Erythroblast (primary cell): ENCODE measurements around the gene LMNTD2.

Experiments used
- DNase-seq, 2 experiments: peaks; one replicate each; lab custom pipeline; 2025; lab: John Stamatoyannopoulos, UW
- GATA1 ChIP-seq: IDR thresholded peaks from 2 replicates; pipeline ENCODE4 v1.6.1; 2011; ENCODE audit warnings: low read depth, mild to moderate bottlenecking, control low read depth, low read length, moderate library complexity
- POLR2A ChIP-seq: IDR thresholded peaks from 2 replicates; pipeline ENCODE4 v1.6.1; 2011; ENCODE audit warnings: mild to moderate bottlenecking, low read length

LMNTD2 gene

DNA sequence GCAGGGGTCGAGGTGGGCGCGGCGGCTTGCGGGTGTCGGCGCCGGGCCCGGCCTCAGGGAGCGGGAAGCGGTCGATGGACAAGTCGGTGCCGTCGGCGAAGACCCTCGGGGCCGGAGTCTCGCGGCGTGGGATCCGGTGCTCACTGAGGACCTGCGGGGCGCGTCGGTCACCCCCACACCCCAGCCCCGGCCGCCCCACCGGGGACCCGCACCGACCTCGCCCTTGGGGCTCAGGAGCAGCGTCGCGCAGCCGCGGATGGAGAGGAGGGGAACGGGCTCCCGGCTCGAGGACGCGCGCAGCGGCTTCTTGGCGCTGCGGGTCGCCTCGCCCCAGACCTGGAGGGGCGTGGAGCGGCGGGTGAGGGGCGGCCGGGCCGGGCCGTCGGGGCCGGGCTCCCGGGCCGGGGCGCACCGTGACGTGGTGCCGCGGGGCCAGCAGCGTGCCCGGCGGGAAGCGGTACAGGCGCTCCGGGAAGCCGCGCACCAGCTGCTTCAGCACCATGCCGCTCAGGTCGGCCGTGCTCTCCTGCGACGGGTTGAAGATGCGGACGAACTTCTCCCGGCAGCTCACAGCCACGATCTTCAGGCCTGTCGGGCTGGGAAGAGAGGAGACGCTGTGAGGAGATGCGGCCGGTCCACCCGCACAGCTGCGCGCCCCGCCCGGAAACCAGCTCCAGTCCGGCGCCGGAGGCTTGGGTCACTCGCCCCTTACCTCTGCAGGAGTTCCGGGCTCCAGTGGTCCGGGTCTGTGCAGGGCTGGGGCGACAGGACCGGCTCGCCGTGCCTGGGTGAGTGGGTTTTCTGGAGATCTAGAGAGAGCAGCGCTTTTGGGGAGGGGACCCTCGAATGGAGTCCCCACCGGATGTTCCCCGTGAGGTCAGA, 4.5 kb downstream of the LMNTD2 start:
- TF ChIP-seq POLR2A: no peak
- no peak for TF ChIP-seq GATA1
- peak; percentile 32 to 33 for DNase-seq

DNA sequence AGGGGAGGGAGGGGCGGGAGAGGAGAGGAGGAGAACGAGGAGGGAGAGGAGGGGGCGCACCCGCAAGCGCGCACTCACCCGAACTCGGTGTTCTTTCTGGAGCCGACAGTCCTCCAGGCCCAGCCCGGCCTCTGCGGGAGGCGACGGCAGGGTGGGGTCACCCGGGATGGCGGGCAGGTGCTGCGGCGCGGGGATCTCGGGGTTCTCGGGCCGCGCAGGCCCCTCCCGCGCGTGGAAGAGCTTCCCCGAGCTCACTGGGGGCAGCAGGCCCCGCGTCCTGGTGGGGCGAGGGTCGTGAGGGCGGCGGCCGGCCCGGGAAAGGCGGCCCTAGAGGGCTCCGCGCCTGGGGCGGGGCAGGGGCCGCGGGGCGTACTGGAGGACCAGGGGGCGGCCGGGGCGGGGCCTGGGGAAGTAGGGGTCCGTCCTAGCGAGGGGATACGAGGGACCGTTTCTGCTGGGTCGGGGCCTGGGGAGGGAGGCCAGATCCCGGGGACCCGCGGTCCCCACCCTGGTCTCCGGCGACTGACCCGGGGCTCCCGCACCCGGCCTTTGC, 5.2 kb downstream of the LMNTD2 start:
- no peak for TF ChIP-seq POLR2A
- no peak for TF ChIP-seq GATA1
- DNase-seq: no peak

DNA sequence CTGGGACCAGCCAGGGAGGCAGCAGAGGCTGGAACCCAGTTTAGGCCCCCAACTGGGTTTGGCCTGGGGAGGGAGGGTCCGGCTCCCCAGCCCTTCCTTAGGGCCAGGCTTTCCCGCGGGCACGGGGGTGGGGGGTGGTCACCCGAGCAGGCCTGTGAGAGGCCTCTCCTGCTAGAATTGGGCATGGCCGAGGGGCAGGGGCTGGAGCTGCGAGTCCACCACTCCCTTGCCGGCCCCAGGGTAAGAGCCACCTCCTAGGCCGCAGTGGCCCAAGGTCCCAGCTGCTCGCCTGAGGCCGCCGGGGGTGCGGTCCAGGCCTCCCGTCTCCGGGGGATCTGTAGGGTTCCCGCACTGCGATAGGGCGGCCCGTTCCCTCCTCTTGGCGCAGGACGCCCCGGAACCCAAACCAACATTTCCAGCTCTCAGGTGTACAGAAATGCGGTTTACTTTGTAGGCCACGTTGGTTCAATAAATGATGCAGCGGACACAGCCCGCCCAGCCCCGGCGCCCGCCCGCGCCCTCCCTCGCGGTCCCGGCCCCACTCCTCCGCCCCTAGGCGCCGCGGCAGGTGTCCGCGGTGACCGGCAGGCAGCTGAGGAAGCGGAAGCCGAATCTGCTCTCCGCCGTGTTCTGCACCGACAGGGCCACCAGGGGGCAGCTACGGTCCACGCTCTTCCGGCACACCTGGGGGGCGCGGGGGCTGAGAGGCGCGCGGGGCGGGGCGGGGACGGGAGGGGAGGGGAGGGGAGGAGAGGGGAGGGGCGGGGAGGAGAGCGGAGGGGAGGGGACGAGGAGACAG, 5.9 kb downstream of the LMNTD2 start:
- peak; percentile 68 to 82 for DNase-seq
- TF ChIP-seq GATA1 (no peak), POLR2A (no peak)

DNA sequence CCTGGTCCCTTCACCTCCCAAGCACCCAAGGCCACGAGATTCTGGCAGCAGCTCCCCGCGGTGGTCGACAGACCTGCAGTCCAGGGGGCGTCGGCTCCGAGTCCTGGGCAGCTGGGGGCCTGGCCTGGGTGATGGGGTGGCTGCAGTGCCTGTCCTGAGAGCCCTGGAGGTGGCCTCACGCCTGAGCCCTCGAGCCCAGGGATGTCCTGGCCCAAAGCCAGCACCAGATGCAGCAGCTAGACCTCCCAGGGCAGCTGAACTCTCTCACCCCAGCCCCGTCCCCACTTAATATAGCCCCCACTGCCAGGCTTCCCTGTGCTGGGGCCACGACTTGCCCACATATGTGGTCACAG, 6.6 kb downstream of the LMNTD2 start:
- TF ChIP-seq GATA1 (no peak), POLR2A (no peak)
- no peak for DNase-seq

DNA sequence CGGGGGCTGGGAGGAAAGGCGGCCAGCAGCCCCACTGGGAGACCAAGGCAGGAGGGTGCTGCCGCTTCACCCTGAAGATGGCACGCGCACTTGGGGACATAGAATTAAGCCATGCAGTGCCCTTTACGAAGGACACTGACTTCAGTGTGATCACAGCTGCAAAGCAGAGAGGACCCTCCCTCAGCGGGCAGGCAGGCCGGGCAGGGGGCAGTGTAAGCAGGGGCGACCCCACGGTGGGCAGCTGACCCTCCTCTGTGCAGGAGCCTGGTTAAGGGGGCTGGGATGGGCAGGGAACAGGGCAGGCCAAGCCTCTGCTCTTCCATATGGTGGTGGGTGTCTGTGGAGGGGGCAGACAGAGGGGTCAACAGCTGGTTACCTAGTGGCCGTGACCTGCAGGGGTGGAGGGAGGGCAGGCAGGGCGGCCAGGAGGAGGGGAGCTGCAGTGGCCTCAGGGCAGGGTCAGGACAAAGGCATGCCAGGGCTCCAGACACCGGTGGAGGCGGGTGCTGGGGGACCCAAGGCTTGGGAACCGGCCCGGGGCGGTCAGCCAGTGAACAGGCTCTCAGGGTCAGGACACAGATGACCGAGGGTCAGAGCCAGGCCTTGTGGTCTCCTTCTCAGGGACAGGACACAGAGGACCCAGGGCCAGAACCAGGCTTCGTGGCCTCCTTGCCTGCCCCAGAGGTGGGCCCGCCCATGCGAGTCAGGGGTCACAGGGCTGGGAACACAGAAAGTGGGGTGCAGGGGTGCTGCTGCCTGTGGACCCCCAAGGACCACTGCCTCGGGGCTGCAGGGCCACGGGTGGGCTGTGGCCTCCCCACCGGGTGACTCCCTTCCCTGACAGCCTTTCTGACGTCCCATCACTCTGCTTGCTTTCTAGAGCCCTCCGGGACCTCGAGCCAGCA, 7.2 kb downstream of the LMNTD2 start:
- no peak for TF ChIP-seq GATA1
- no peak for TF ChIP-seq POLR2A
- no peak for DNase-seq

DNA sequence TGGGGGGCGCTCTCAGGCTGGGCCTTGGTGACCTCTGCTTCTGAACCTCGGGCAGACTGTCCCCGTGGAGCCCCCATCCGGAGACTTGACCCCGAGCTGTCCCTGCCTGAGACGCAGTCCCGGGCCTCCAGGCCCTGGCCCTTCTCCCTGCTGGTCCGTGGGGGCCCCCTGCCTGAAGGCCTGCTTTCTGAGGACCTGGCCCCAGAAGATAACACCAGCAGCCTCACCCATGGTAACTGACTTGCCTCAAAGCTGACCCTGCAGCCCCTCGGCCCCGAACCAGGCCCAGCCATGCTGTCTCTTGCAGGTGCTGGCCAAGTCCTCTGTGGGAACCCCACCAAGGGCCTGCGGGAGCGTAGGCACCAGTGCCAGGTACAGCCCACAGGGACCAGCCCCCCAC, 8.9 kb downstream of the LMNTD2 start:
- TF ChIP-seq GATA1 (no peak), POLR2A (no peak)
- peak; percentile 50 to 80 for DNase-seq

DNA sequence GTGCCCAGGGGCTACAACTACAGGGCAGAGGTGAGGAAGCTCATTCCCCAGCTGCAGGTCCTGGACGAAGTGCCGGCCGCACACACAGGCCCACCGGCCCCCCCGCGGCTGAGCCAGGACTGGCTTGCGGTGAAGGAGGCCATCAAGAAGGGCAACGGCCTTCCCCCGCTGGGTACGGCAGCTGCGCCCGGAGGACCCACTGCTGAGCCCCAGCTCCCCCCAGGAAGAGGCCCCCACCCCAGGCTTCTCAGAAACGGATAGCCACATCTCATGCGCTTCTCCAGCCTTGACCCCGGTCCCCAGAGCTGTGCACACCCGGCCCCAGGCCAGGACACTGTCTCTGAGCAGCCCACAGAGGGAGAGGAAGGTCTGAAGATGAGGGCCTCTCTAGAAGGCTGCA, 9.4 kb downstream of the LMNTD2 start:
- TF ChIP-seq GATA1 (no peak), POLR2A (no peak)

DNA sequence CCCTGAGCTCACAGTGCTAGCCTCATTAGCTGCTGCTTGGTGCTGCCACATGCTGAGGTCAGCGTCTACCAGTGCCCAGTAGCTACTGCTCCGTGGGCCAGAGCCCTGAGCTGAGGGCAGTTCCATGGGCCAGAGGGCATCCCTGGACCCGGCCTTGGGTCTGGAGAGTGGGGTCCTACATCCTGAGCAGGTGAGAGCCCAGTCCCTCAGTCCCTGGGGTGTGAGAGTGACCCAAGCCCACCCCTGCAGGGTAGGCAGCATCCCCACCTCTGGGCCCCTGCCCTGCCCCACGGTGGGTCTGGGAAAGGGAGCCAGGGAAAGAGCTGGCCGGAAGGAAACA, 9.8 kb downstream of the LMNTD2 start:
- DNase-seq: no peak
- TF ChIP-seq GATA1: no peak
- no peak for TF ChIP-seq POLR2A

More for the DNA sequence above, 9.4 kb downstream of the LMNTD2 start:
- DNase-seq: no peak

DNA sequence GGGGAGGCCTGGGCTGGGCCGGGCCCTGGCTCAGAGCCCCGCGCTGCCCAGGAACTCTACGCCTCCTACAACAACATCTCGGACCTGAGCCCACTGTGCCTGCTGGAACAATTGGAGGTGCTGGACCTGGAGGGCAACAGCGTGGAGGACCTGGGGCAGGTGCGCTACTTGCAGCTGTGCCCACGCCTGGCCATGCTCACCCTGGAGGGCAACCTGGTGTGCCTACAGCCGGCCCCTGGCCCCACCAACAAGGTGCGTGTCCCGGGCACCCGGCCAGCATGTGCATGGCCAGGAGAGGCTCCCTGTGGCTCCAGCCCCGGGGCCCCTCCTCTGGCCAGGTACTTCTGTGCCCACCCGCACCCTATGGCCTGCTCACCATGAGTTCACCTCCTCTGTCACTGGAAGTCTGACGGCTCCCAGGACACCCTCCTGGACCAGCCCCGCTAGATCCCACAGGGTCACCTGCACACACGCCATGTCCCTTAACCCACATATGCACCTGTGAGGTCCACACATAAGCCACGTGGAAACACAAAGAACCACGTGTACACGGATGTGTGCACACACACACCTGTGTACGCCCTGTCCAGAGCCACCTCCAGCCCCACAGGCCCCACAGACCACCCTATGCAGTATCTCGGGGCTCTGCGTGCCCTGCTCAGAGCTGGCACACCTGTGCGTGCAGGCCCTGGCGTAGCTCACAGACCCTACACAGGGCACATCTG, 10.4 kb downstream of the LMNTD2 start:
- no peak for DNase-seq
- TF ChIP-seq POLR2A (no peak), GATA1 (no peak)

DNA sequence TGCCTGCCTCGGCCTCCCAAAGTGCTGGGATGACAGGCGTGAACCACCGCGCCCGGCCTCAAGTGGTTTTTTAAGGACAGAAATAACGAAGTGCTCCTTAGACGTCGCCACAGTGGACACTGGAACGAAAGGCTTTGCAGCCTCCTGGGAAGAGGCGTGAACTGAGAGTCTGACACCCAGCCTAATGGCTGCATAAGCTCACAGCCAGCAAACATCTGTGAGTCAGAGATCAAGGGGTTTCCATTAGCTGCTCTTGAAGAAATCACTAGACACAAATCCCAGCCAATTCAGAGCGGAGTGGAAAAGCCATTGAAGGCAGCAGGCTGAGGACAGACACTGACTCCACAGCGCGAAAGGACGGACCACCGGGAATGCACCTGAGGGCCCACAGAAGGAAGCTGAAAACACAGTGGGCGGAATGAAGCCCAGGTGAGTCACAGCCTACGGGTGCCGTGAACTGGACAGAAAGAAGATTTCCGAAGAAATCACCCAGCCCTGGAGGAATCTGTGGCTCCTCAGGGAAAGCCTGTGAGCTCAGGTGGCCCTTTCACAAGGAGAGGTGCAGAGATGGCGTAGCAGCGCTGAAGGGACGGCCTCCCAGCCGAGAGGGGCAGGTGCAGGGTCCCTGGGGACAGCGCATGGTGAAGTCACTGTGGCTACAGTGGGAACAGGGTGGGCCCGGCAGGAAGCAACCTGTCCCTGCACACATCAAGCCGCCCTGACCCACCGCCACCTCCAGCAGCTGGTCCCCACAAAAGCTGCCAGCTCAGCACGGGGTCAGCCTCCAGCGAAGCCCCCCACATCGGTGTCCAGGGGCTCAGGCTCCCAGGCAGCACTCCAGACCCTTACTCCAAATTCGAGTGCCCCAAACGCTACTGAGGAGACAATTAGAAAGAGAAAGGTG, 11.6 kb downstream of the LMNTD2 start:
- no peak for DNase-seq
- TF ChIP-seq POLR2A (no peak), GATA1 (no peak)

DNA sequence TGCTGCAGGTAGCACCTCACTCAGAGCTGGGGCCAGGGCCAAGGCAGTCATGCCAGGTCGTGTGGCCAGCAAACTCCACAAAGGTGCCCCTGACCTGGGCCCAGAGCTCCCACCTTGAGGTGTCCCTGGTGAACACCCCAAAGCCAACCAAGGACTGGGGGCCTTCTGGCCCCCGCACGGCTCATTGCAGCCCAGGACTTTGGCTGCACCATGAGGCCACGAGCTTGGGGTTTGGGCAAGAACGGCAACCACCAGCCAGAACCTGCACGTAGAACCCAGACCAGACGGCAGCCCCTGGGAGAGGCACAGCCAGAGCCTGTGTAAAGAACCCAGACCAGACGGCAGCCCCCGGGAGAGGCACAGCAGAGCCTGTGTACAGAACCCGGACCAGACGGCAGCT, 15.4 kb downstream of the LMNTD2 start:
- DNase-seq: no peak

DNA sequence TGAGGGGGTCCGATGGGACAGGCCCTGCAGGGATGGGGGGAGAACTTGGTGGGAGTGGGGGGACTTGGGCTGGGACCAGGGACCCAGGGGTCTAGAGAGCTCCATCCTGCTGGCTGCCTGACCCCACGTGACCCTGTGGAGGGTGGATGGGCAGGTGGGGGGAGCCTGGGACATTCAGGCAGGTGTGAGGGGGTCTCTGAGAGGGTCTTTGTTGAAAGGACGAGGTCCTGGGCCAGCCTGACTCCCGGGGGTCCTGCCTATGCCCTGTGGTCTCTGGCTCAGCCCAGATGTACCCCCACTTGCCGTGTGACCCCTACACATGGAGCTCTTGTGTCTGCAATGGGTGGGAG, 15.7 kb downstream of the LMNTD2 start:
- DNase-seq: no peak
- no peak for TF ChIP-seq GATA1
- TF ChIP-seq POLR2A: no peak

More for the DNA sequence above, 15.4 kb downstream of the LMNTD2 start:
- TF ChIP-seq POLR2A (no peak), GATA1 (no peak)
